Left renal pelvis (tissue), 4 donors: ENCODE measurements around the gene DNAJB13. TPM values are rescaled to one million over a fixed set of nuclear protein-coding genes. Genes with fewer than 3 reads are reported as not detected.
"Not testable (repeated sequence)": the region's sequence is repeated elsewhere in the genome, so short reads cannot be mapped to it uniquely, and the experiment has no call there.

Source experiments
- DNase-seq, 4 donors: peaks; one replicate each; pipeline ENCODE4 v3.0.0-alpha.2; 2013; ENCODE audit warnings: low read depth in 4 of 4, low spot score in 3 of 4
- polyA plus RNA-seq, 4 donors: library from polyadenylated mRNA; unstranded; fragments of 120-200 nt; gene quantifications; one replicate each; pipeline ENCODE4 v1.2.1, GENCODE V29; 2013; ENCODE audit not compliant: insufficient read length in 4 of 4

Gene DNAJB13
- polyA plus RNA-seq, 4 donors = 0.33 to 4.9 (median 3.4) TPM

- DNase-seq = no peak
Measured at GRCh38 chr11:73976451-73977151, 25.8 kb downstream of the DNAJB13 start.

DNA sequence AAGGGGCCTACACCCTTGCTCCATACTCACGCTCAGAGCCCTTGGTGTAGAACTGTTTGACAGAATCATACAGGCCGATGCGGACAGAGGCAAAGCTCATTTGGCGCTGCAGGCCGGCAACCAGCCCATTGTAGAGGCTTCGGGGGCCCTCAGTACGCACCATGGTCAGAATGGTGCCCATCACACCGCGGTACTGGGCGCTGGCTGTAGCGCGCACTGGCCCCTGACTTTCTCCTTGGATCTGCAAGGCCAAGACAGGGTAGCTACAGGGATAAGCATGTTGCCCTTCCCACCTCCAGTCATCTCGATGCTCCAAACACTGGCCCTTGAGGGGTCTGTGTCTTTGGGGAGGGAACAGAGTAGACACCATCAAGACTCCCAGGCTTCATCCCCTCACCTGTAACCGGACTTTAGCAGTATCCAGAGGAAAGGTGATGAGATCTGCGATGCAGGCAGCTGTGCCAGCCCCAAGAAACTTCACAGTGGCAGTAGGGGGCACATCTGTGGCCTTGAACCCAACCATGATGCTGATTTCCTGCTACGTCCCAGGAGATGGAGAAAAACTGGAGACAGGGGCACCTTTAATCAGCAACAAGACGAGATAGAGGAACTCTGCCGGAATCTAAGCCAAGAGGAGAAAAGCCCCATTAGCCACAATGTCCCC is 27.2 kb downstream of the DNAJB13 start:
- DNase-seq = no peak

GRCh38 chr11:73978576-73979086 is 27.8 kb downstream of the DNAJB13 start:
- no peak for DNase-seq

GRCh38 chr11:73980001-73980961 is 29.5 kb downstream of the DNAJB13 start:
- DNase-seq = peak in 2 of 4 donors; percentile 45 to 54

DNA sequence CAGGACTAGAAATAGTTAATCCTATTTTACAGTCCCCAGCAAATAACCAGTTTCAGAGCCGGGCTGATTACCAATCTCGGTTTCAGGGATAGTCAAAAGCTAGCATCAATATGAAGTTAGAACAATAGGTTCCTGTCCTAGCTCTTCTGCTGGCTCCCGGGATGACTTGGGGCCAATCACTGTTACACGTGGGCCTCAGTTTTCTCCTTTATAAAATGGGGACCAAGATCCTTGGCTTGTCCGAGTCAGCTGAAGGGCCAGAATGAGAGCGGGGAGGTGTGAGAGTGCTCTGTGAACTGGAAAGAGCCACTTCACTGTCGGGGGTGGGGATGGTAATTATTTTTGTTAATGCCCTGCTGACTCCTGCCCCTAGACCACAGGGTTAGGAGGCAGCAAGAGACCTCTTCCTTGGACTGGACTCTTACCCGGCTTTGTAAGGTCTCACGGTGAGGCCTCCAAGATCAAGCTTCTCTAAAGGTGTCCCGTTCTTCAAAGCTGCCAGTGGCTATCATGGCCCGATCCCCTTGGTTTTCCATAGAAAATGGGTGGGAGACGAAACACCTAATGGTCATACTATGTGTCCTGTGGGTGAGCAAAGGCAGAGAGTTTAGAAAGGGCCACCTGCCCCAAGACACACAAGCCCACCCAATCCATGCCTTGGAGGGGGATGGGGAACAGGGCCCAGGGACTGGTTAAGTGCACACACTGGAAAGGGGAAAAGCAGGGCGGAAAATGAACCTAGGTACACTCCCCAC is 30.4 kb downstream of the DNAJB13 start:
- DNase-seq = no peak

- DNase-seq = peak in 3 of 4 donors; percentile 47 to 55 (median 52)
Measured at GRCh38 chr11:73982595-73982989, 31.8 kb downstream of the DNAJB13 start, which contains the start of gene UCP2. Gene UCP2 (minus strand): TSS chr11:73982843. CDS start chr11:73978378, 4,465 bp downstream.

DNA sequence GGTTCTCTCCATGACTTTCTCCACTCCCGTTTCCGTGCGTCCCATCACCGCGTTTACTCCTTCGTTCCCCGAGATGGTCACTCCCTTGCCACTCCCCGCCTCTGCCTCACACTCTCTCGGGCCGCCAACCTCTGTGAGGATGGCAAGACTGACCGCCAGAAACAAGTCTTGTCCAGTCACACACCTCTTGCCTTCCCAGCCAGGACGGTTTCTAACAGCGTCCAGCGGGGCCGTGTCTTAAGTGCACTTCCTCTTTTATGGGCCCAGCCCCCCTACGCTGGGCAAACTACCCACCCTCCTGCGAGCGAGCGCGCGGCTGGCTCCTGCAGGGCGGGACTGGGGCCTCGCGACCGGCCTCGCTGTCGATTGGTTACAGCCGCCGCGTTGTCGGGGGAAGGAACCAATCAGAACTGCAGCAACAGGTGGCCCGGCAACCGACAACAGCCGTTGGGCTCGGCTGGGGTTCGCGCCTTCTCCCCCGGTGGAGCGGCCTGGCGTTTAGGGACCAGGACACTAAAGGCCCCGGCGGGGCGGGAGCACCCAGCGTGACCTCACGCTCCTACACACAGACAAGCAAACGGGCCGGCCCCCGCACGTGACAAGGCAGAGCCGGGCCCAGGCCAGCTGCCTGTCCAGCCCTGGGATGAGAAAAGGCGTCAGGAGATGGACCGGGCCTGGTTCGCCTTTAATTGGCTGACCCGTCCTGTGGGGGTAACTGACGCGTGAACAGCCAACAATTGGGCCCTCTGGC is 32.3 kb downstream of the DNAJB13 start:
- peak; percentile 77 to 80 (median 78) for DNase-seq

DNA sequence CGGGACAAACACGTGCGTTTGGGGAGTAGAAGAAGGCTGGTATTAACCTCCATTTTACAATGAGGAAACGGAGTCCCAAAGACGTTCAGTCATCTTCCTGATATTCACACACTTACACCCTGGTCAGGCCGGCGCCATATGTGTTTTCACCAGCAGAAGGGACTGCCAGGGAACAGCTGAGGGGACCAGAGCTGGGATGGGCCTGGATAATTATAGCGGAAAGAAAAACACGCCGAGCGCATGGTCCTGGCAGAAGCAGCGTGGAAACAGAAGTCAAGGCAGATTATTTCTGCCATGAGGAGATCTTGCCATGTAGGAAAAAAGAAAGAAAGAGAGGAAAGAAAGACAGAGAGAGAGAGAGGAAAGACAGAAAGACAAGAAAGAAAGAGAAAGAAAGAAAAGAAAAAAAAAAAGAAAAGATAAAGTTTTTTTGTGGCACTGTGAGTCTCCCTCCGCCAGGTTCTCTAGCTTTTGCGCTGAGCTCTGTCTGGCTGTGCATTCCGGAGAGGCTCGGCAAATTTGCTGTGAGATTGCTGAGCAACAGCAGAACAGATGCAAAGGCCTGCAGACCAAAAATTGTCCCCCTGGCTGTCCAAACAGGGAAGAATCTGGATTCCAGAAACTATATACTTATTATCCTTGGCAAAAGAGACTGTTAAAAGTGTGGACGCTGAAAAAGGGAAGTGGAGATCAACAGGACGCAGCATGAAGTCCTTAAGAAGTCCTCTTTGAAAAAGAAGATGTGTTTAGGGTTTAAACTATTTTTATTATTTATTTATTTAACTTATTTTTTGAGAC is 33.1 kb downstream of the DNAJB13 start:
- no peak for DNase-seq

GRCh38 chr11:73985661-73986060 is 34.8 kb downstream of the DNAJB13 start:
- not testable (repeated sequence) for DNase-seq

DNA sequence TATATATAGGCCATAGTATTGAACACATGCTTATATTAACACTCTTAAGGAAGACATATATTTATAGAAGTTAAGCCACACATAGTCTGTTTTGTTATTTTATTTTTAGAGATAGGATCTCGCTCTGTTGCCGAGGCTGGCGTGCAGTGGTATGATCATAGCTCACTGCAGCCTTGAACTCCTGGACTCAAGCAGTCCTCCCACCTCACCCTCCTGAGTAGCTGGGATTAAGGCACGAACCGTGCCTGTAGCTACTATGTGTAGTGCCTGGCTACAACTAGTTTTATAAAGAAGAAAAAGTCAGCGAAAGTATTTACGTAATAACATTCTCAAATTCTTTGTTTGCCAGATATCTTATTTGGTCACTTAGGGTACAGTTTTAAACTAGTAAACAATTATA is 37.4 kb downstream of the DNAJB13 start:
- DNase-seq = no peak

DNA sequence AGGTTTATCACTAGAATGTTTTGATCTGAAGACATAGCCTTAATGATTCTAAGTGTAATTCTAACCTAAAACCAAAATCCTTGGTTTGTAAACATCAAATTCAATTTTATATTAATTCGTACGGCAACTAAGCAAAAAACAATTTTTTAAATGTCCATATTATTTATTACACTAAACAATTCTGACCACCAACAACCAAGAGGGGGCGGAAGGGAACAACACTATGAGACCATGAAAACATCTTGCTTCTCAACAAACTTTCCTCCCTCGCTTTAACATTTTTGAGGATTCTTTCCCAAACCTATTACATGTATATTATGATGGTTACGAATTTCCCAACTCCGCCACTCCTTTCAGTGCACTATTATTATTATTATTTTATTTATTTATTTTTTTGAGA is 38.3 kb downstream of the DNAJB13 start:
- DNase-seq = no peak

DNA sequence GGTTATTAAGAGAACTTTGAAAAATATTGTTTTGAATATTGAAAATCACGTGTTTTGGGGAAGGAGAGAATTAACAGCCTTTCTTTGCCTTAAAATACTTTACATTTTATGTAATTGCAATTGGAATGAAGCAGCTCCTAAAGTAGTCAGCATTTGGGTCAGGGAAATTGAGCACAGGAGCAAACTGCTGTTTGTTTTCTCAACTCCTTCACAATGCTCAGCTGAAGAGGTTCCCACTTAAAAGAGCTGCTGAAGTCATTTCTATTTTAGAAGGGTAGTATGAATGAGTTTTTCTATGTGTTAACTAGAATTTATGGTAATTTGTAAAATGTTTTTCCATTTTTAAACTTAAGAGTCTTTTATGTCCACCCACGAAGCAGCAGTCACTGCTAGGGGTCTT is 39.9 kb downstream of the DNAJB13 start:
- no peak for DNase-seq

GRCh38 chr11:73991471-73992006 is 40.7 kb downstream of the DNAJB13 start:
- no peak for DNase-seq

DNA sequence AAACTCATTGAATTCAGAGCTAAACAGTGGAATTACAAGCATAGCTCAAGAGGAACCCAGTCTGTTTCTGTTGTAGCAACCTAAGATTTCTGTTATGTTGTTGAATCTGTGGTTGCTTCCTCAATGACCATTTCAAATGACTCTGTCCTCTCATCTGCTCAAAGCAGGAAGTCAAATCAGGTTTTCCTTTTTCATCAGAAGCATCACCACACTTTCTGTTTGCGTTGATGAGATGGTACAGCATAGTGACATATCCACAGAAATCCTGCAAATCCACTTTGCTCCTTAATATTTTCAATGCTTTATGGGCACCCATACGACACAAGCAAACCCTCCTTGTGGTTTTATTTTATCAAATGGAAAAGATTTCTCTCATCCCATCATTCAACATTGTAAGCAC is 44.4 kb downstream of the DNAJB13 start:
- DNase-seq = no peak

DNA sequence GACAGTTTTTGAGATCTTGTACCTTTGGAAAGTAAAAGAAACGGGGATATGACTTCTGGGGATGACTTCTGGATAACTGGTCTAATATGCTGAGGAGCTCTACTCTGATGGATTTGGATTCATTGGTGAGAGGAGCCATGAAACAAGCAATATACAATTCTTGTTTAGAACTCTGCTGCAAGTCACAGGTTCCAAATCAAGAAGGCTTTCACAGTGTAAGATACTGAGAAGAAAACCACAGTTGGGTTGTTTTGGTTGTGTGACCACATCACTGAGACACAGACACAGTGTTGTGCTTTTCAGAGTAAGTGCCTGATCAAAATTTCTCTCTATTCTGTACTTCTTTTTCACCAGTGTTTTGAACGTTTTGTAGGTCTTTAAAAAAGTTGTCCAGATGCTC is 44.9 kb downstream of the DNAJB13 start:
- DNase-seq = no peak

DNA sequence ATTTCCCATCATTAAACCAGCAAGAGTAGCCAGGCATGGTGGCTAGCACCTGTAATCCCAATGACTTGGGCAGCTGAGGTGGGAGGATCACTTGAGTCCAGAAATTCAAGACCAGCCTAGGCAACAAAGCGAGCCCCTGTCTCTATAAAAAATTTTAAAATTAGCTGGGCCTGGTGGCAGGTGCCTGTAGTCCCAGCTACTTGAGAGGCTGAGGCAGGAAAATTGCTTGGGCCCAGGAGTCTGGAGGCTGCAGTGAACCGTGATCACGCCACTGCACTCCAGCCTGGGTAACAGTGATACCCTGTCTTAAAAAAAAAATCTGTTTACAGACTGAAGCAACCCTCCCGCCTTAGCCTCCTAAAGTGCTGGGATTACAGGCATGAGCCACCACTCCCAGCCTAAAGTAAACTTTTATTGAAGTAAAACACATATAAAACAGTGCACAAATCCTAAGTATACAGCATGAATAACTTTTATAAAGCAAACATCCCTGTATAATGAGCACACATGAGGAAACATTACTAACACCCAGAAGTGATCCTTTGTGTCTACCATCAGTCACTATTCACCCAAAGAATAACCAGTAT is 45.4 kb downstream of the DNAJB13 start:
- no peak for DNase-seq

GRCh38 chr11:73997120-73997770 is 46.4 kb downstream of the DNAJB13 start:
- no peak for DNase-seq
